Right lobe of liver (tissue), 6 donors: ENCODE data around the gene GRAMD1C. TPM values are rescaled to one million over a fixed set of nuclear protein-coding genes. Genes with fewer than 3 reads are reported as not detected.

Experiments used
- ATAC-seq, 4 donors: fragments of 200-7000 bp; cut with Tn5 transposase; one replicate each; pipeline ENCODE4 v1.9.1; 2020; ENCODE audit warnings: mild to moderate bottlenecking in 4 of 4, moderate library complexity in 4 of 4
- DNase-seq, 3 donors: peaks; one replicate each; pipeline ENCODE4 v3.0.0-alpha.2; 2020
- H3K27ac ChIP-seq, 3 donors: fragments of 200-600 bp; one replicate each; pipeline ENCODE4 v1.8.0; 2022
- H3K27me3 ChIP-seq, 2 donors: fragments of 200-600 bp; one replicate each; pipeline ENCODE4 v1.8.0; 2022
- H3K36me3 ChIP-seq, 4 donors: fragments of 200-600 bp; sonication (generic) in 1 of 4; one replicate each; pipeline versions ENCODE4 v1.5.1 to v1.8.0; 2017 to 2022; ENCODE audit warnings: control low read depth in 1 of 4
- H3K4me1 ChIP-seq, 4 donors: fragments of 200-600 bp; sonication (generic) in 1 of 4; one replicate each; pipeline versions ENCODE4 v1.5.1 to v1.8.0; 2017 to 2022; ENCODE audit warnings: control low read depth in 1 of 4
- H3K4me3 ChIP-seq, 3 donors: fragments of 200-600 bp; one replicate each; pipeline ENCODE4 v1.8.0; 2022
- H3K9me3 ChIP-seq, 4 donors: fragments of 200-600 bp; sonication (generic) in 1 of 4; one replicate each; pipeline versions ENCODE4 v1.5.1 to v1.8.0; 2017 to 2022; ENCODE audit warnings: control low read depth in 1 of 4
- CTCF ChIP-seq, 4 donors: fragments of 200-600 bp in 3 of 4; fragments of 450-650 bp in 1 of 4; IDR thresholded peaks; one replicate each; pipeline versions ENCODE4 v1.5.1 to v1.8.0; 2016 to 2022; ENCODE audit warnings: antibody characterized with exemption in 4 of 4, mild to moderate bottlenecking in 2 of 4
- POLR2A ChIP-seq: fragments of 450-650 bp; IDR thresholded peaks from one replicate; pipeline ENCODE4 v1.6.1; 2017; ENCODE audit warnings: antibody characterized with exemption, mild to moderate bottlenecking
- WGBS: methylation state at CpG from one replicate; pipeline ENCODE4 v1.1.6; 2018; ENCODE audit warnings: low coverage, low lambda C conversion rate; ENCODE audit not compliant: insufficient coverage; ENCODE audit errors: missing lambda C conversion rate; 5-methylcytosine and 5-hydroxymethylcytosine counted together
- intact Hi-C, 2 donors: fragments of 100-400 bp; cut with DNase I; formaldehyde crosslinking; loops; one replicate each; pipeline versions ENCODE4 v1.11.2 to v1.14.1; 2022
- total RNA-seq, 6 experiments: library from RNA; depleted of rRNA in 2 of 6; stranded (reverse); fragments of >200 nt in 2 of 6; fragmentation: NEBNext Ultra II Directional in 3 of 6; extraction: Animal tissue kit (Norgen Biotek cat#: 25700) in 3 of 6; gene quantifications; one replicate each; pipeline versions ENCODE4 v1.1.0 to v1.2.4, GENCODE V29; 2016 to 2023
- donor health status: DM: no; HTN: yes; CAD: no.
- donor health status: DM: no; HTN: no; CAD: no.
- donor health status: DM: no; HTN: no; CAD: no.
- donor health status: DM: no; HTN: yes; CAD: no.
- donor health status: DM: no; HTN: yes; CAD: no.

GRAMD1C gene
- total RNA-seq, 6 experiments from 2014 or later, result 7.6 to 16.9 (median 11.1) TPM

- Histone ChIP-seq H3K9me3 (no peaks in the 10 kb centered on the region), H3K36me3 (peaks cover 0 to 29% (median 0%) of the 10 kb centered on the region in 4 donors), H3K4me3 (no peak overlapping the region), H3K27me3 (no peaks in the 10 kb centered on the region), H3K4me1 (no peaks in the 10 kb centered on the region), H3K27ac (no peak overlapping the region)
- TF ChIP-seq POLR2A, result no peak
- TF ChIP-seq CTCF (IDR thresholded peaks at IDR 0.05), result no peak
- ATAC-seq (no peak), DNase-seq (no peak)
- 60% methylated on average over 2 of the region's 8 CpGs for WGBS
- intact Hi-C loops, result no loop called here
Measured at GRCh38 chr3:113954091-113954685, 115.6 kb downstream of the GRAMD1C start.

- H3K4me3 ChIP-seq, result no peak overlapping the region
- no peak overlapping the region for H3K27ac ChIP-seq
- H3K27me3 ChIP-seq, result no peaks in the 10 kb centered on the region
- intact Hi-C loops, result no loop called here
- no peaks in the 10 kb centered on the region for H3K9me3 ChIP-seq
- no peak for TF ChIP-seq POLR2A
- TF ChIP-seq CTCF (IDR thresholded peaks at IDR 0.05), result no peak
- ATAC-seq (no peak), DNase-seq (no peak)
- peaks cover 0 to 12% (median 0%) of the 10 kb centered on the region in 4 donors for H3K36me3 ChIP-seq
- H3K4me1 ChIP-seq, result no peaks in the 10 kb centered on the region
- 94% methylated on average over 3 of the region's 3 CpGs for WGBS
Measured at GRCh38 chr3:113963879-113964278, 125.3 kb downstream of the GRAMD1C start.

GRCh38 chr3:113966172-113966571 lies 127.6 kb downstream of the GRAMD1C start:
- Histone ChIP-seq H3K4me3 (no peak overlapping the region), H3K9me3 (no peaks in the 10 kb centered on the region), H3K36me3 (no peaks in the 10 kb centered on the region), H3K27ac (no peak overlapping the region), H3K27me3 (no peaks in the 10 kb centered on the region), H3K4me1 (peaks cover 0 to 8% (median 3%) of the 10 kb centered on the region in 4 donors)
- WGBS, result no CpG with 5 or more reads among the region's 2 CpGs
- intact Hi-C loops, result no loop called here
- ATAC-seq (no peak), DNase-seq (no peak)
- no peak for TF ChIP-seq POLR2A
- TF ChIP-seq CTCF (IDR thresholded peaks at IDR 0.05), result no peak

GRCh38 chr3:113968986-113969385 lies 130.4 kb downstream of the GRAMD1C start:
- intact Hi-C loops, result no loop called here

More at GRCh38 chr3:113968986-113969385, 130.4 kb downstream of the GRAMD1C start:
- peaks cover 0 to 8% (median 3%) of the 10 kb centered on the region in 4 donors for H3K4me1 ChIP-seq
- 32% methylated on average over 2 of the region's 2 CpGs for WGBS
- H3K9me3 ChIP-seq, result peaks cover 0 to 9% (median under 1%) of the 10 kb centered on the region in 4 donors
- DNase-seq, result peak in 1 of 3 donors; percentile 56
- no peaks in the 10 kb centered on the region for H3K36me3 ChIP-seq
- H3K27me3 ChIP-seq, result no peaks in the 10 kb centered on the region
- no peak overlapping the region for H3K4me3 ChIP-seq
- no peak for TF ChIP-seq CTCF (IDR thresholded peaks at IDR 0.05)
- TF ChIP-seq POLR2A, result no peak
- no peak overlapping the region for H3K27ac ChIP-seq
- ATAC-seq, result peak; percentile 94 to 99 (median 98)
